ENCODE data around the gene DSP. TPM values are rescaled to one million over a fixed set of nuclear protein-coding genes. Genes with fewer than 3 reads are reported as not detected.

The DSP gene
- 36.3 to 56.9 TPM (median 48.8 TPM) in 5 replicates for total RNA-seq (2022; extraction: Qiagen RNA extraction)

GRCh38 chr6:7541175-7542064 lies at the start of gene DSP:
Gene DSP (plus strand): TSS chr6:7541671. CDS start chr6:7541916, 245 bp downstream.

GRCh38 chr6:7589949-7590917 lies 48.8 kb downstream of the DSP start, which contains the start of gene SNRNP48:
Gene SNRNP48 (plus strand): TSS chr6:7590198. CDS start chr6:7590258, 60 bp downstream.

Other genes starting within 250 kb of the DSP start
- gene SSR1, start 228.5 kb upstream of the DSP start, total RNA-seq (2022; extraction: Qiagen RNA extraction), result 68.5 to 80.6 TPM (median 76.6 TPM) in 5 replicates
- gene CAGE1, start 151.9 kb upstream of the DSP start, total RNA-seq (2022; extraction: Qiagen RNA extraction), result 0.04 to 0.05 TPM in 2 of 5 replicates, not detected in the others
- gene RIOK1, start 151.9 kb upstream of the DSP start, total RNA-seq (2022; extraction: Qiagen RNA extraction), result 11.8 to 13.2 TPM (median 12.5 TPM) in 5 replicates
- gene SNRNP48, start 48.5 kb downstream of the DSP start, total RNA-seq (2022; extraction: Qiagen RNA extraction), result 7.5 to 10.6 TPM (median 9.7 TPM) in 5 replicates
- 14.8 to 21.1 TPM (median 19.0 TPM) in 5 replicates for gene BMP6, start 184.4 kb downstream of the DSP start, total RNA-seq (2022; extraction: Qiagen RNA extraction)

All from A549 treated with dexamethasone at 1 μM for 4 hours (cell line).